IPS-18a (cell line): Measurements from ENCODE around the gene TIAM2.

ENCODE experiments used
- H3K27ac ChIP-seq: one replicate; pipeline ENCODE4 v1.5.1; 2013; ENCODE audit warnings: low read length
- H3K27me3 ChIP-seq: one replicate; pipeline ENCODE4 v1.6.1; 2013; ENCODE audit warnings: mild to moderate bottlenecking, low read length; ENCODE audit not compliant: control insufficient read depth, insufficient read depth
- H3K36me3 ChIP-seq: one replicate; pipeline ENCODE4 v1.6.1; 2013; ENCODE audit warnings: low read depth, low read length; ENCODE audit not compliant: control insufficient read depth
- H3K4me1 ChIP-seq: one replicate; pipeline ENCODE4 v1.6.1; 2013; ENCODE audit warnings: low read depth, low read length; ENCODE audit not compliant: control insufficient read depth
- H3K4me3 ChIP-seq: one replicate; pipeline ENCODE4 v1.5.1; 2013; ENCODE audit warnings: low read length
- H3K9ac ChIP-seq: one replicate; pipeline ENCODE4 v1.6.1; 2013; ENCODE audit warnings: mild to moderate bottlenecking, low read length, moderate library complexity
- H3K9me3 ChIP-seq: one replicate; pipeline ENCODE4 v1.6.1; 2013; ENCODE audit warnings: low read depth, low read length; ENCODE audit not compliant: control insufficient read depth

Gene TIAM2

DNA sequence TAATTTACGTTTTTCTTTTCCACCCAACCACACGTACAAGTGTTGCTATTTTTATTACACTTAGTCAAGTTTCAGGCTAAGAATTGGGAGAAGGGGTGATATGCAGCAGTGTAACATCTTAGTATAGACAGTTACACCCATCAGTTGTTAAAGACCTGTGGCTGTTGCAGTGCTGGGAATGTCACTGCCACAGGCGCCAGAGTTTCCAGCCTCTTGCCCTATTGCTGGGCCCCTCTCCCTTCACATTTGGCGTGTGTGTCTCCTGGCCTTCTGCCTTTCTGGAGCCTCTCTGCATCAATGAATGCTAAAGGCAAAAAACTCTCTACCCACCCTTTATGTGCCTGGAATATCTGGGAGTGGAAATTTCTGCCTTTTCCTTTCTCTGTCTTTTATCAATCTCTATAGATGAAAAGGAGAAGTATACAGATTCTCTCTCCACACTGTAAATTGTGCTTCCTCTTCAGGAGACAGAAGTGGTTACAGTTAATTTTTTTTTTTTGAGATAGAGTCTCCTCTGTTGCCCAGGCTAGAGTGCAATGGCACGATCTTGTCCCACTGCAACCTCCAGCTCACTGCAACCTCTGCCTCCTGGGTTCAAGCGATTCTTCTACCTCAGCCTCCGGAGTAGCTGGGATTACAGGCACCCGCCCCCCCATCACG lies 73.0 kb downstream of the TIAM2 start:
- Histone ChIP-seq H3K4me1 (peaks cover 3% of the 10 kb centered on the region), H3K9ac (no peak overlapping the region), H3K36me3 (no peaks in the 10 kb centered on the region), H3K27ac (no peak overlapping the region), H3K9me3 (no peaks in the 10 kb centered on the region), H3K4me3 (no peak overlapping the region), H3K27me3 (no peaks in the 10 kb centered on the region)

DNA sequence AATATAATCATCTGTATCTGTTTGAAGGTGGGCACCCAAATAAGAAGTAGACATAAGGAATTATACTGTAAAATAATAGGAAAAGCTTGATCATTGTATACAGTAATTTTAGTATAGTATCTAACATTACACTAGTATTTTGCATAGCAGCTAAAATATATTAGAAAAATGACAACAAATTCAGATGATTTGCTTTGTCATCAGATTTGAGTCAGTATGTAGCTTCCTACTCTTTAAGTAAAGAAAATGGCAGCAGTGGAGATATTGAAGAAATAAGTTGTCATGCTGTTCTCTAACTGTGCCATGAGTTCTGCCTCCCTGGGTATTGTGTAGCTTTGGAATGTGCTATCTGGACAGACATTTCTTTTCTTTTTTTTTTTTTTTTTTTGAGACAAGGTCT lies 74.4 kb downstream of the TIAM2 start:
- no peaks in the 10 kb centered on the region for H3K27me3 ChIP-seq

GRCh38 chr6:155075930-155076695 lies 81.0 kb downstream of the TIAM2 start:
- Histone ChIP-seq H3K4me1 (peaks cover 3% of the 10 kb centered on the region), H3K9ac (no peak overlapping the region), H3K36me3 (no peaks in the 10 kb centered on the region), H3K27ac (no peak overlapping the region), H3K4me3 (no peak overlapping the region), H3K9me3 (no peaks in the 10 kb centered on the region), H3K27me3 (no peaks in the 10 kb centered on the region)

More for the DNA sequence above, 74.4 kb downstream of the TIAM2 start:
- Histone ChIP-seq H3K9ac (no peak overlapping the region), H3K27ac (no peak overlapping the region), H3K9me3 (no peaks in the 10 kb centered on the region), H3K36me3 (no peaks in the 10 kb centered on the region), H3K4me3 (no peak overlapping the region), H3K4me1 (peaks cover 3% of the 10 kb centered on the region)

- Histone ChIP-seq H3K36me3 (no peaks in the 10 kb centered on the region), H3K27me3 (no peaks in the 10 kb centered on the region), H3K4me3 (no peak overlapping the region), H3K9me3 (no peaks in the 10 kb centered on the region), H3K27ac (no peak overlapping the region), H3K4me1 (peaks cover 2% of the 10 kb centered on the region), H3K9ac (no peak overlapping the region)
Measured at GRCh38 chr6:155077331-155077730, 82.2 kb downstream of the TIAM2 start.

DNA sequence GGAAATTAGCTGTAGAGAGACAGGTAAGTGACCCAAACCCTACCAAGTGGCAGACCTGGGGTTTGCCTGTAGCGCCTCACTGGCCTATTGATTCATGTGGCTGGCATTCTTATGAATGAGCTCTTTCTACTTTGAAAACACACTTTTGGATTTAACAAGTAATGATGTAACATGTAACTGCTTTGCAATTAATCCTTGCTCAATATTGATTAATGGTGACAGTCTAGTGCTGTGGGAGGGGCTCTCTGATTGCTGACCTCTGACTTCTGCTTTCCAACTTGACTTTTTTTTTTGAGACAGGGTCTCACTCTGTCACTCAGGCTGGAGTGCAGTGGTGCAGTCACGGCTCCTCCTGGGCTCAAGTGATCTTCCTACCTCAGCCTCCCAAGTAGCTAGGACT lies 82.7 kb downstream of the TIAM2 start:
- no peaks in the 10 kb centered on the region for H3K4me1 ChIP-seq
- H3K27ac ChIP-seq = no peak overlapping the region
- H3K9ac ChIP-seq = no peak overlapping the region
- no peak overlapping the region for H3K4me3 ChIP-seq
- no peaks in the 10 kb centered on the region for H3K27me3 ChIP-seq
- H3K9me3 ChIP-seq = no peaks in the 10 kb centered on the region
- H3K36me3 ChIP-seq = no peaks in the 10 kb centered on the region

DNA sequence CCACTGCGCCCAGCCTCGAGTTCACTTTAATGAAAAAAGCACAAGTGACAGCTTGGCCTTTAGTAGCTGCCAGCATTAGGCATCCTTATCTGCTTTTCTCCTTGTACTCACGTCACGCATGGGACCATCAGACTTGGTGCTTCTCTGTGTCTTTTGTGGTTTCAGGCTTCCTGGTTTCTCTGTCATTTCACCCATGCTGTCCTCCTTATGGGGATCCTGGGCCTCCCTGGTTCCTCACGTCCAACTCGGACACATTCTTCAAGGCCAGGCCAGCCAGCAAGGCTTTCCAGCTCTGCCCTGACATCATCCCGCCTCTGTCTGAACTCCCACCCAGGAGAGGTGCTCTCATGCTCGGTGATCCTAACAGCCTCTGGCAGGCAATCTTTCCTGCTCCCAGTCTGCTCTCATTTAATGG lies 83.2 kb downstream of the TIAM2 start:
- Histone ChIP-seq H3K36me3 (no peaks in the 10 kb centered on the region), H3K27ac (no peak overlapping the region), H3K27me3 (no peaks in the 10 kb centered on the region), H3K9me3 (no peaks in the 10 kb centered on the region), H3K4me1 (no peaks in the 10 kb centered on the region), H3K4me3 (no peak overlapping the region), H3K9ac (no peak overlapping the region)

DNA sequence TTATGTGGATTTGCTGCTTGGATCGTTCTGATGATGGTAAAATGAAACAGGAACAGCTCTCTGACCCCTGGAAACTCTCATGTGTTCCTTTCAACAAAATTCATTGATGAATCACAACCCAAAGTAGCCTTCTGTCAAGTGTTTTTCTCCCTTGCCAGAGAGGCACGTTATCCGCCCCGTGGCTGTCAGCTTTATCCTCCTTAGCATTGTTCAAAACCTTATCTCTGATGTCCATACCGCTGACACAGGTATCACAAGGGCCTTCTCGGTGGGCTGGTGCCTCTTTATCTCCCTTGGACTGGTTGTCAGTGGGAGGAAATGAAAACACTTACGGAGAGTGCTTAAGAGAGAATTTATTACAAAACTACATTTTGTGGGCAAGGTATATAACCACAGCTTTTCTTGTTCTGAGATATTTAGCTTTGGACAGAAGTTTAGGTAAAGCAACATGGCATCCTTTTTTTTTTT lies 84.9 kb downstream of the TIAM2 start:
- Histone ChIP-seq H3K27ac (no peak overlapping the region), H3K9ac (no peak overlapping the region), H3K4me3 (no peak overlapping the region), H3K4me1 (peaks cover 13% of the 10 kb centered on the region), H3K9me3 (no peaks in the 10 kb centered on the region), H3K36me3 (no peaks in the 10 kb centered on the region), H3K27me3 (no peaks in the 10 kb centered on the region)

DNA sequence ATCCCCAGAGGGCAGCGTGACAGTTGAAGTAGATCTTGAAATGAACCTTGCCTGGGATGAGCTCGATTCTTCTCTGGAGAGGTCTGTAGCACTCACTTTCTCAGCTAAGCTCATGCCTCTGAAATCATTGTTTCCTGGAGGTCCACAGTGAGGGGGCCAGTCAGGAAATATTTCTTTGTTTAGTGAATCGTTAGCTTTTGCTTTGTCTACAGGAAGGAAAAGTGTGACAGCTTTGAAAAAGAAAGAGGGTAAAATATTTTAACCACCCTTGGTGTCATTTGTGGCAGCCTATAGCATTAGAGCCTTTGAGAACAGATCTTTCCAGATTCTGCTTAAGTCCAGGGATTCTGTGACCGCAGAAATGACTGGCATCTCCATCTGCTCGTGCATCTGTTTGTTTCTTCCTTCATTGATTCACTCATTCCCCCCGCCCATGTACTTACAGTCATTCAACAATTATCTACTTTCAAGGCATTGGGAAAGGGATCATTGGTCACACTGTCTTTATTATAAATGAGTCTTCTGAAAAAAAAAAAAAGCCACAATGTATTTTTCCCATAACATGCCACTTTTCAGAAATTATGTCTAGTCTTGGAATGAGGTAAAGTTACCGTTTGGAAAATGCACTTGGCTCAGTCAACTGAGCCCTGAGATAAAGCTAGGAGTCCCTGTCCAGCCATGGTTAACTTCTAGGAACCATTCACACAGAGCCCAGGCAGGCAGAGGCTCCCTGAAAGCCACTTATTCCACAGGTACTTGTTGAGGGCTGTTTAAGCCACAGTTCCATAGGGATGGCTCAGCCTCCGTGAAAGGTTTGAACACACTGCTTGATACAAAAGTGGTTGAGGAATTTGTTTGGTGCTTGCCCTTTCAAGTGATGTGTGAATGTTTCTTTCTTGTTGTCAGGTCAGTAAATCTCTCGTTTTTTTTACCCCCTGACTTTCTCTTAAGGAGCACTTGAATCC lies 86.0 kb downstream of the TIAM2 start:
- Histone ChIP-seq H3K9ac (no peak overlapping the region), H3K4me1 (peaks cover 13% of the 10 kb centered on the region)

GRCh38 chr6:155084431-155085123 lies 89.5 kb downstream of the TIAM2 start:
- Histone ChIP-seq H3K4me1 (peaks cover 13% of the 10 kb centered on the region), H3K4me3 (no peak overlapping the region), H3K9me3 (no peaks in the 10 kb centered on the region), H3K36me3 (no peaks in the 10 kb centered on the region), H3K9ac (no peak overlapping the region), H3K27me3 (no peaks in the 10 kb centered on the region), H3K27ac (no peak overlapping the region)

More for the DNA sequence above, 86.0 kb downstream of the TIAM2 start:
- Histone ChIP-seq H3K27me3 (no peaks in the 10 kb centered on the region), H3K27ac (no peak overlapping the region), H3K4me3 (no peak overlapping the region), H3K36me3 (no peaks in the 10 kb centered on the region), H3K9me3 (no peaks in the 10 kb centered on the region)

DNA sequence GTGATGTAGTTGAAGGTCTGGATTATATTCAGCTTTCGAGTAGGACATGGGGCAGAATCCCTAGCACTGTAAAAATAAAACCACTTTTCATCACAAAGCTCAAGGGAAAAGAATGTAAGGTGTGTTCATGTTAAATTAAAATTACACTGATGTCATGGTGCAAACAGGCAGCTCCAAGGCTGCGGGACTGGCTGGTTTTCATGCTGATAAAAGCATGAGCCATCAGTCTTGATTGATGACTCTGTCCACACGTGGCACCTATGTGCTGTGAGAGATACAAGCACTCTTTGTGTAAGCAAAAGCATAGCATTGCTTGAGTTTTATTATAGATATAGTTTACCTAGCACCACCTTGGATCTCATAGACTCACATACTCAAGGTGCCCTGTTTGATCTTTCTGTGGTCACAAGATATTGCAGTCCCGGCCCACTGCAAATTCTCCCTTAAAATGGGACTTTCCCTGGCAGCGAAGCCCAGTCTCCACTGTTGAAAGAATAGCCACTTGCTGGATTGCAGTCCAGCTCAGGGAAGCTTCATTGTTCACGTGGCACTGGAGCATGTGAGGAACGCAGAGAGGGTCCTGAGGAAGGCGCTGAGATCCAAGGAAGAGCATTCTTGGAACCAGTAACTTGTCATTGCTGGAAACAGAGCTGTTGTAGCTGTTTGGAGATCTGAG lies 90.6 kb downstream of the TIAM2 start:
- Histone ChIP-seq H3K9me3 (no peaks in the 10 kb centered on the region), H3K27ac (no peak overlapping the region), H3K9ac (no peak overlapping the region), H3K4me1 (peaks cover 13% of the 10 kb centered on the region), H3K36me3 (no peaks in the 10 kb centered on the region), H3K4me3 (no peak overlapping the region), H3K27me3 (no peaks in the 10 kb centered on the region)
